HG02571 (cell line): ENCODE results near the gene FKBP8.

ENCODE experiments used
- ATAC-seq: cut with Tn5 transposase; IDR thresholded peaks from one replicate; pipeline ENCODE4 v1.9.1; 2021; ENCODE audit warnings: mild to moderate bottlenecking, moderate library complexity; ENCODE audit not compliant: unreplicated experiment

FKBP8 gene

DNA sequence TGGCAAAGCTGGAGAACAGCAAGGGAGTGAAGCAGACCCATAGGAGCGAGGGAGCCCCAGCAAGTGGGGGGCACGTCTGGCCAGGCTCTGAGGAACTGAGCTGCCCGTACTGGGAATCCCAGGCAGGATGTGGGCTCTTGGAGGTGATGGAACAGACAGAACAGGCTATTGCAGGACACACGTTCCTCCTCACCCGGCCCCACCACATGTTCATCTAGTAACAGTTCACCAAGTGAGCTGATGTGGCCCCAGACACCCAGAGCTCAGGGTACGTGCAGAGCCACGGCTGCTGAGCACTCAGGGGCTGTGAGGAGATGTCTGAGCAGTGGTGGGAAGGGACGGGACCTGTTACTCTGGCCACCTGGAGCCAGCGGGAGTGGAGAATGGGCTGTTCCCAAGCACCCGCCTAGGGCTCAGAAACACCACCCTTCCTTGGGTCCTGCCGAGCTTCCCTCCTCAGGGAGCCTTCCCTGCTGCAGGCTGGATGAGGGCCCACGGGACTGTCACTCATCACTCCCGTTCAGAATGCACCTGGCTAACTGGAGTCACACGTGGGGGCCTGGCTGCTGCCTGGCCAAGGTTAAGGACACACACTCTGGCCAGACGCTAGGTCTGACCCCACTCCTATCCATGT is 39.9 kb downstream of the FKBP8 start:
- ATAC-seq = no peak

DNA sequence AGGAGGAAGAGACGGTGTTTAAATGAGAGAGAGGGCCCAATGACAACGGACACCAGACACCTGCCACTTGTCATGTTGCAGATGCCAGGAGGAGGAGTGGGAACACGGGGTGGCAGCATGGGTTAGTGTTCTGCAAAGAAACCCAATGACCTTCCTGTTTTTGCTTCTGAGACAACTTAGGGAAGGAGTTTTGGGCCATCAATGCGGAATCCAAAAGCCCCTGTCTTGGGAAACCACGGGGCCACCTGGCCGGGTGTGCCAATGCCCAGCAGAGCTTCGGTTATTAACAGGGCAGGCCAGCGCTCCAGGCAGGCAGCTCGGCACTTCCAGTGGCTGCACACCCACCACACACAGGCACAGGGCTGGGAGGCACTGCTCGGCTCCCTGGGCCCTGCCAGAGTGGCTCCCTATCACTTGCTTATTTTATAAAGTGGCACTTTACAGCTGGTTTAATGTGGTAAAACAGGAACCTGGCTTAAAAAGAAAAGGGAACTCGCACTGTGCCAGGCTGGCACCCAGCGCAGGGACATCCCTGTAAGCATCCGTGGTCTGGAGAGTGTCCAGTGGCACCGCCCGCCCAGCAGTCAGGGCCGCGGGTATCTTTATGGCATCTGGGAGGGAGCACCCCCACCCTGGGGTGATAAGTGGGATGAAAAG is 40.6 kb downstream of the FKBP8 start:
- no peak for ATAC-seq

GRCh38 chr19:18502246-18502637 is 41.1 kb downstream of the FKBP8 start:
- ATAC-seq = no peak

- no peak for ATAC-seq
These were observed 41.5 kb downstream of the FKBP8 start for GRCh38 chr19:18501832-18502231.

- no peak for ATAC-seq
These were observed 42.0 kb downstream of the FKBP8 start for GRCh38 chr19:18501351-18501750.

DNA sequence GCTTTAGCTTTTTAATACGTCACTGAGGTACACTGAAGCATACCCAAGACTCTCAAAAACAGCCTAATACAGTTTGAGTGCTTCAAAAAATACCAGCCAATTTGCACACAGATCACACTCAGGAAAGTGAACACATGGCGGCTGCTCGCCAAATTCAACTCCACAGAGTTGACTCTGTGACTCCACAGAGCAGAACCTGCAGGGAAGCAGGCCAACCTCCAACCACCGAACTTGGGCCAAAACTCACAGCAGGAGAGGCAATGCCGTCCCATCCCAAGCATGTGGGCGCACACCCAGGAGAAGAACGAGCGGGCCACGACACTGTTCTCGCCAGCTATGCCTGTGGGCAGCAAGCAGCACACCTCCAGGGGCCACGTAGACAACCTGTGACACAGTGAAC is 42.6 kb downstream of the FKBP8 start:
- ATAC-seq = no peak

- ATAC-seq = no peak
These were observed 43.0 kb downstream of the FKBP8 start for GRCh38 chr19:18500376-18500775.

GRCh38 chr19:18499055-18499775 is 44.2 kb downstream of the FKBP8 start:
- ATAC-seq = no peak

GRCh38 chr19:18496980-18497256 is 46.5 kb downstream of the FKBP8 start:
- no peak for ATAC-seq

DNA sequence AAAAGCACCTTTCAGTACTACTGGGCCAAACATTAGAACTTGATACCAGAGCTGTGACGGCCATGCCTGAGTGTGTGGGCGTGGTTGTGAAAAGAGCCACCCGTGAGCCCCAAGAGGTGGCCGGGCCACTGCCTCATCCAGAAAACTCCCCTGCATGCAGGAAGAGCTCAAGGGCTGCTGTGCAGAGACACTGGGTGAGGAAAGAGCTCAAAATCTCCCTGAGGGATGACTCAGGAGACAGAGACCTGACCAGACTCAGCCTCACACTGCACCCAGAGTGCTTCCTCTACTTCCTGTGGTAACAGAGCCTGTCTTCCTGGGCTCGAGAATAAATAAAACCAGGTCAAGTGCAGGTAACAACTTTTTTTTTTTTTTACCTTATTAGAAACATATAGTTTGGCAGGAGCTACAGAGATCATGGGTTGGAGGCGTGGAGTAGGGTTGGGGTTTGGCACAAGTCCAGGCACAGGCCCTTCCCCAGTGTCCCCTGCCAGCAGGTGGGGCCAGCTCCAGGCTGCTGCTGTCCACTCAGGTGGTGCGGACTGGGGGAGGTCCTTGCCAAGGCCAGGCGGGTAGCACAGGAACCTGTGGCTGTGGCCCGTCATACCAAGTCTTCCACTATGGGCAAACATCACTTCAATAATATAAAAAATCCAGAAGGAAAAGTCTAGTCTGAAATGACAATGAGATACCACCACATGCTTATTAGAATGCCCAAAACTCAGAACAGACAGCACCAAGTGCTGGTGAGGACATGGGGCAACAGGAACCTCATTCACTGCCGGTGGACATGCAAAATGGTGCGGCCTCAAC is 47.0 kb downstream of the FKBP8 start:
- ATAC-seq = no peak

- no peak for ATAC-seq
These were observed 48.0 kb downstream of the FKBP8 start for GRCh38 chr19:18495204-18495911.

- ATAC-seq = no peak
These were observed 49.1 kb downstream of the FKBP8 start for GRCh38 chr19:18494267-18494607.

- no peak for ATAC-seq
These were observed 49.7 kb downstream of the FKBP8 start for GRCh38 chr19:18493440-18494266.

DNA sequence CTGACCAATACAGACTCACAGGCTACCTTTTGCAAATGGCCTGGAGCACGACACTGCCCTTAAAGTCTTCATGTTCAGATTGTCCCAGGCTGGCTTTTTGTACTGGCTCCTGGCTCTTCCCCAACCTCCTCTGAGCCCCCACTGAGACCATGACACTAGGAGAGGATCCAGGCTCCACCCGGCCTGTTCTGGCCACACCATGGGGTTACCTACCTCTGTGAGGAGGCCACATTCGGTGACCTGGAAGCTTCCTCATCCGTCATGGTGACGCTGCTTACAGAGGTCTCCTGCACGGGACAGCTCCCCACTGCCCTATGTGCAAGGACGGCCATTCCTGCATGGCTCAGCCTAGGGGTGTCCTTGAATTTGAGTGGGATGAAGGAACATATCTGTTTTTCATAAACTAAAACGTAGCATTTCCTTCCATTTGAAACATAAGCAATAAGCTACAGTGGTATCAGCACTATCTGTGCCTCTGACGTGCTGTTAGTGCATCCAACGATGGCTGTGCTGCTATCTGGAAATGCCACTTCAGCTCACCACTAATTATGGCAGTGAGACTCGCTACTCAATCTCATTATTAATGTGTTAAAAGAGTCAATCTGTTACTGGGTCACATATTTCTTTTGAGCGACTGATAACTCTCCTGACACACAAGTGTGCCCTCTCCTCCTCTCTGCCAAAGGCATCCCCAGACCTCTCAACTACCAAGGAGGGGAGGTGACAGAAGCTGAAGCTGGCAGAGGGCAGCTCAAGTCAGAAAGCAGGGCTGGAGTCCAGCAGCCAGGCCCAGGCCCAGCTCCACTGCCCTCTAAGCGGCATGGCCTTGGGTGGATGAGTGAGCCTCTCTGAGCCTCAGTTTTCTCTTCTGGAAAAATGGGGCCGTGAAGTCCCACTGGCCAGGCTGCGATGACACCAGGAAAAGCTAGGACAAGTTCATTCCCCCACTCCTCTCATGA is 51.1 kb downstream of the FKBP8 start:
- no peak for ATAC-seq

- ATAC-seq = no peak
These were observed 52.6 kb downstream of the FKBP8 start for GRCh38 chr19:18490728-18491127.

- no peak for ATAC-seq
These were observed 53.7 kb downstream of the FKBP8 start for GRCh38 chr19:18489627-18490184.

DNA sequence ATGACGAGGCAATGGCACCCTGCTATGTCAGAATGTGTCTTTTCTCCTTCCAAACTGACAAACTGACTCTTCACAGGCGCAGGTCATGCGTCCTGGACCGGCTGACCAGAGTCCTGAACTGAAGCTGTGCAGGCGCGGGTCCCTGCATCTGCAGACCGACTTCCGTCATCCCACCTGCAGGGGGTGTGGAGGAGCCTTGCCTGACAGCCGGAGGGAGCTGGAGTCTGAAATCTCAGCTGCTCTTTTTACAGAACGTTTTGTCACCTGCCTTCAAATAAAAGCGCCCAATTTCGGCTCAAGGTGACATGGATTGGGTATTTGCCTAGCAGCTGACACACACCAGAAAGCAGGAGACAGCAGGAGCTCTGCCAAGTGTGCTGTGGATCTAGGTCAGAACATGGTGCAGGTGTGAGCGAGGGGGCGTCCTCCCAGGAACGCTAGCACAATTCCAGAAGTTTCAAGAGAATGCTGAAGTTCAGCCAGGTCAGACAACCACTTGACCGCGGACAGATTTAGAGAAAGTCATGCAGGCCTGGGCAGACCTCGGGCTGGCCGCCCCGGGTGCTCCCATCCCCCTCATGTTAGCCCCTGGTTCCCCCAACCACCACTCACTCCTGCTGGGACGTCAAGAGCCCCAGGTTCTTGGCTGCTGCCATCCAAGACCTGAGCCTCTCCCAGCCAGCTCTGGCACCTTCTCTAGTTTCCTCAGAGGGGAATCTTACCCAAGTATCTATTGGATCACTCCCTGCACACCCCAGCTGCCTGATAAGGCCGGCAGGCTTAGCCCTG is 54.3 kb downstream of the FKBP8 start:
- ATAC-seq = no peak

DNA sequence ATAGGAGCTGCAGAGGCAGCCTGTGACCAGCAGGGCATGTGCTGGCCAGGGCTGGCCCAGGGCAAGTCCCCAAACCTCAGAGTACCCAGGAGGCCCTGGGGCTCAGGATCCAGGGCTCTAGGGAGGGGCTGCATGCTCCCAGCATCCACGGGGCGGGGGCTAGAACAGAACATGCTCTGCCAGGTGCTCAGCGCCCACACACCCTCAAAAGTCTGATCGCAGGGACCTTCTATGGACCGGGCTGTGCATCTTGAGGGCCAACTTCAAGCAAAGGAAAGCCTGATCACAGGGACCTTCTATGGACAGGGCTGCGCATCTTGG is 55.0 kb downstream of the FKBP8 start:
- ATAC-seq = no peak
